KG1 (cell line): ENCODE results near the gene CTSG.
"Not testable (repeated sequence)": the region's sequence is repeated elsewhere in the genome, so short reads cannot be mapped to it uniquely, and the experiment has no call there.

Experiments
- DNase-seq: peaks from one replicate; lab custom pipeline; 2025; lab: John Stamatoyannopoulos, UW

CTSG gene, protein sequence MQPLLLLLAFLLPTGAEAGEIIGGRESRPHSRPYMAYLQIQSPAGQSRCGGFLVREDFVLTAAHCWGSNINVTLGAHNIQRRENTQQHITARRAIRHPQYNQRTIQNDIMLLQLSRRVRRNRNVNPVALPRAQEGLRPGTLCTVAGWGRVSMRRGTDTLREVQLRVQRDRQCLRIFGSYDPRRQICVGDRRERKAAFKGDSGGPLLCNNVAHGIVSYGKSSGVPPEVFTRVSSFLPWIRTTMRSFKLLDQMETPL

GRCh38 chr14:24576182-24576581 is at the start of gene CTSG:
TSS of gene CTSG (minus strand) at chr14:24576250. CDS start at chr14:24576223, 27 bp downstream.
- DNase-seq = no peak

DNA sequence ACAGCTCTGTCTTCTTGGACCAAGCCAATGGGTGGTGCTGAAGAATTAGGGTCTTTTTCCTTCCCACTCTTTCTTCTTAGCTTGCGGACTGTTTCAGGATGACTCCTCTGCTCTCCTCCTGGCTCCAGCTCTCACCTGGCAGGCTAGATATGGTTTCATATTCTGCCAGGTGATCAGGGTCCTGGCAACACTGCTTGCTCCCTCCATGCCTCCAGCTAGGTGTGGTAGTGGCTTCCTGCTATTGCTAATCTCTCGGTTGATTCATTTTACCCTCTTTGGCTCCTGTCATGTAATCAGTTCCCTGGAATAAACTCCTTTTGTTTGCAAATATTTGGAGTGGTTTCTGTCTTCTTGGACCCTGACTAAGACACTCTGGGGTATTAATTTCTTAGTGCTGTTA is 37.7 kb upstream of the CTSG start:
- DNase-seq = no peak

DNA sequence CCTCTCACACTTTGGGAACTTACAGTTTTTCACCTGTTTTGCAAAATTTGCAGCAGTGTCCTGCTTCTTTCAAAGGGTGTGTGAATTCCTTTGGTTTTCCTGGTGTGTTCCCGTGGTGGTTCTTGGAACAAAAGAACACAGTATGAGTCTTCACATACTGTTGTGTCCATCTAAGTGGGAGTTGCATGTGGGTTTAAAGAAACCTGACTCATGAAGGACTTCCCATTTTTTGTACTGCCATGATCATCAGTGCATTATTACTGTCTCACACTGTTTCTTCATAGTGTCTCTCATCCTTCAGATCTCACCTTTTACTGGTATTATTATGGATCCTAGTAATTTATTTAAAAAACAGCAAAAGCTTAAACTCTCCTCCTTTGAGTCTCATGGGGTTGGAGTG is 37.2 kb upstream of the CTSG start:
- no peak for DNase-seq

- no peak for DNase-seq
Observed at GRCh38 chr14:24612196-24612595, 36.1 kb upstream of the CTSG start.

GRCh38 chr14:24609655-24610344 is 33.8 kb upstream of the CTSG start, which contains the start of gene GZMH:
TSS of gene GZMH (minus strand) at chr14:24609685. CDS start at chr14:24609613, 72 bp downstream.
- DNase-seq = no peak

- no peak for DNase-seq
Observed at GRCh38 chr14:24607635-24608514, 31.8 kb upstream of the CTSG start.

DNA sequence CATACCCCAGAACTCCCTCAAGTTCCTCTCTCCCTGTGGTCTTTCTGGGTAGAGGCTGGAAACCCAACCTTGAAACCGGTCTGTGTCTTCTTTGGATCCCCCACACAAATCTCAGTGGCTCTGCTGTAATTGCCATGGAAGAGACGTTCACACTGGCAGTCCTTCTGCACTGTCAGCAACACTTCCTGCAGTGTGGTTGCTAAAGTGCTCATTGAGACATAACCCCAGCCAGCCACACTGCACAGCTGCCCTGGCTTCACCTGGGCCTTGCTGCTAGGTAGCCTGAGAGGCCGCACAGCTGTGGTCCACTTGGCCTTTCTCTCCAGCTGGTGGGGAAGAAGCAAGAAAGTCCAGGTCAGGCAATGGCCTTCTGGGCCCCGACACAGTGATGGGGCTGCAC is 31.0 kb upstream of the CTSG start:
- no peak for DNase-seq

- no peak for DNase-seq
Observed at GRCh38 chr14:24606297-24606696, 30.2 kb upstream of the CTSG start.

DNA sequence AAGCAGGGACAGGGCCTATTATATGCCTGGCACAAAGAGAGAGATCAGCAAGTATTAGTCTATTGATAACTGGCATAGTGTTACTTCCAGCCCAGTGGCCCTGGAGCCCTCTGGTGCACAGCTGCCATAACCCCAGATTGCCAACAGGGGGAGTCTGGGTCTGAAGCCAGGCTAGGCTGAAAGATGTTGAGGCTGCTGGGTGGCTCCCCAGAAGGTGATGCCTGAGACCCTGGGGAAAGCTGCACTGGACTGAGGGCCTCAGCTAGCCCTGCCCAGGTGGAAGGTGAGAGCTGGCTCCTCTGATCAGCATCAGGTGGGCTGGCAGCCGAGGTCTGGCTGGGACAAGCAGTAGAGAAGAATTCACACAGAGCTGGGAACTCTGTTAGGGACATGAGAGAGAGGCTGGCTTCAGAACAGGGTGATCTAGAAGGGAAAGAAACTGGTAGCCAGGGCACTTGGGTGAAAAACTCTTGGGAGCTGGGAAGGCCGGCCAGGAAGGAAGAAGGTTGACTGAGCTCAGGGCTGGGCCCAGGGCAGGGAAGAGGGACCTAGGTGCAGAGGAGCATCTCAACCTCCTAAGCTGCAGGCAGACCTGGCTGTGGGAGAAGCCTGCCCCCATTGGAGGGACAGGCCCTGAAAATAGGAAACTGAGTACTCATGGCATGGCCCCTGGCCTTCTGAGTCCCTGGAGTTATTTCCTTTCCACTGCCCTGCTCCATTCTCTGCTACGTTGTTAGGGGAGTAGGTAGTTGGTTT is 29.6 kb upstream of the CTSG start:
- peak; percentile 11 for DNase-seq

GRCh38 chr14:24597403-24597802 is 21.4 kb upstream of the CTSG start:
- DNase-seq = no peak

- no peak for DNase-seq
Observed at GRCh38 chr14:24595073-24595808, 19.2 kb upstream of the CTSG start.

- DNase-seq = not testable (repeated sequence)
Observed at GRCh38 chr14:24591004-24591403, 15.0 kb upstream of the CTSG start.

- DNase-seq = not testable (repeated sequence)
Observed at GRCh38 chr14:24584402-24584801, 8.4 kb upstream of the CTSG start.

- no peak for DNase-seq
Observed at GRCh38 chr14:24578558-24578957, 2.5 kb upstream of the CTSG start.

- DNase-seq = no peak
Observed at GRCh38 chr14:24576771-24577170, 721 bp upstream of the CTSG start.

DNA sequence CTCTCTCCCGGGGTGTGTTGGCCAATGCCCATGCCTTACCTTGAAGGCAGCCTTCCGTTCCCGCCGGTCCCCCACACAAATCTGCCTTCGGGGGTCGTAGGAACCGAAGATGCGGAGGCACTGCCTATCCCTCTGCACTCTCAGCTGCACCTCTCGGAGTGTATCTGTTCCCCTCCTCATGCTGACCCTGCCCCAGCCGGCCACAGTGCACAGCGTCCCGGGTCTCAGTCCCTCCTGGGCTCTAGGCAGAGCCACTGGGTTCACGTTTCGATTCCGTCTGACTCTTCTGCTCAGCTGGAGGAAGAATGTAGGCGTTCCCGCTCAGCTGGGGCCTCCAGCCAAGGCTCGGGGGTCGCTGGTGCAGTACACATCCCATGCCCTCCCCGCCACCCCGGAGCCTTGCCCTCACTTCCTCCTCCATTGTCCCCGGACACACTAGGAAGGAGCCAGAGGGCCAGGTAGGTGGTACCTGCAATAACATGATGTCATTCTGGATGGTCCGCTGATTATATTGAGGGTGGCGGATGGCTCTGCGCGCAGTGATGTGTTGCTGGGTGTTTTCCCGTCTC is 1.8 kb downstream of the CTSG start:
- no peak for DNase-seq

- DNase-seq = no peak
Observed at GRCh38 chr14:24566318-24566717, 9.7 kb downstream of the CTSG start.

GRCh38 chr14:24565766-24566165 is 10.3 kb downstream of the CTSG start:
- no peak for DNase-seq

- no peak for DNase-seq
Observed at GRCh38 chr14:24563505-24563904, 12.5 kb downstream of the CTSG start.

GRCh38 chr14:24556756-24557155 is 19.3 kb downstream of the CTSG start:
- no peak for DNase-seq

GRCh38 chr14:24549064-24549463 is 27.0 kb downstream of the CTSG start:
- DNase-seq = not testable (repeated sequence)
